Ureter (tissue), 1 donor: ENCODE results near the gene GRHL3. TPM values are rescaled to one million over a fixed set of nuclear protein-coding genes. Genes with fewer than 3 reads are reported as not detected.

Experiments used
- DNase-seq: peaks from one replicate; pipeline ENCODE4 v3.0.0-alpha.2; 2020; ENCODE audit warnings: low spot score
- total RNA-seq: library from RNA; stranded (reverse); gene quantifications from one replicate; pipeline ENCODE4 v1.2.4, GENCODE V29; 2023
- donor health status: DM: yes; HTN: yes; CAD: no.

Gene GRHL3
- total RNA-seq, 1 donor from 2014 or later: 140 TPM

- no peak for DNase-seq
Observed at GRCh38 chr1:24392982-24393650, 74.0 kb downstream of the GRHL3 start.

- DNase-seq: no peak
Observed at GRCh38 chr1:24393892-24394291, 74.7 kb downstream of the GRHL3 start.

- no peak for DNase-seq
Observed at GRCh38 chr1:24400065-24400464, 80.9 kb downstream of the GRHL3 start.

GRCh38 chr1:24403806-24404205, 84.6 kb downstream of the GRHL3 start:
- DNase-seq: no peak

Other genes starting within 250 kb of the GRHL3 start
- 0.65 TPM for gene MYOM3, start 207.2 kb upstream of the GRHL3 start, total RNA-seq
- 0.21 TPM for gene IL22RA1, start 176.2 kb upstream of the GRHL3 start, total RNA-seq
- 4.6 TPM for gene IFNLR1, start 132.1 kb upstream of the GRHL3 start, total RNA-seq
- 23.8 TPM for gene STPG1, start 94.4 kb downstream of the GRHL3 start, total RNA-seq
- gene NIPAL3, start 96.4 kb downstream of the GRHL3 start, total RNA-seq: 35.5 TPM
- gene RCAN3, start 183.5 kb downstream of the GRHL3 start, total RNA-seq: 19.0 TPM
- 0.73 TPM for gene NCMAP, start 236.7 kb downstream of the GRHL3 start, total RNA-seq